B cell (primary cell): ENCODE measurements around the gene PSMD11.

Experiments used
- EZH2 ChIP-seq: IDR thresholded peaks from 2 replicates; pipeline ENCODE4 v1.6.1; 2012; ENCODE audit warnings: borderline replicate concordance, low read depth, mild to moderate bottlenecking, moderate library complexity, low read length; ENCODE audit not compliant: insufficient read depth, poor library complexity, severe bottlenecking
- TF ChIP-seq, protein P1 (sequence below): fragments of 200-600 bp; IDR thresholded peaks from one replicate; pipeline ENCODE4 v1.8.0; 2022; ENCODE audit warnings: antibody characterized with exemption, mild to moderate bottlenecking

DNA sequence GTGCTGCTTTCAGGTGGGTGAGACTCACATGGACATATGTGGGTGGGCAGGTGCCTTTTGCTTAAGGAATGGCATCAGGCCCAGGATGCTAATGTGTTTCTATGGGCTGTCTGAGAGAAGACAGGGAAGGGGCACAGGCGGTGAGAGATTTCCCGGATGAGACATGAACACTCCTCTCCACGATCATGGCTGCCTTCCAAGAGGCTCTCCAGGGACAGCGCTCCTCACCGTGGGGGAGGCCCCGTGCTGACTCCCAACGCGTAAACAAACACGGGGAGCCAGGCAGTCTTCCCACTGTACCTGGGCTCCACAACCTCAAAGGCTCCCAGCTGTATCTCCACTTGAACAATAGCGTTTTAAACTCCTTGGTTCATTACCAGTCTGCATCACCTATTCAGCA lies 85.3 kb downstream of the PSMD11 start:
- TF ChIP-seq, protein P1, sequence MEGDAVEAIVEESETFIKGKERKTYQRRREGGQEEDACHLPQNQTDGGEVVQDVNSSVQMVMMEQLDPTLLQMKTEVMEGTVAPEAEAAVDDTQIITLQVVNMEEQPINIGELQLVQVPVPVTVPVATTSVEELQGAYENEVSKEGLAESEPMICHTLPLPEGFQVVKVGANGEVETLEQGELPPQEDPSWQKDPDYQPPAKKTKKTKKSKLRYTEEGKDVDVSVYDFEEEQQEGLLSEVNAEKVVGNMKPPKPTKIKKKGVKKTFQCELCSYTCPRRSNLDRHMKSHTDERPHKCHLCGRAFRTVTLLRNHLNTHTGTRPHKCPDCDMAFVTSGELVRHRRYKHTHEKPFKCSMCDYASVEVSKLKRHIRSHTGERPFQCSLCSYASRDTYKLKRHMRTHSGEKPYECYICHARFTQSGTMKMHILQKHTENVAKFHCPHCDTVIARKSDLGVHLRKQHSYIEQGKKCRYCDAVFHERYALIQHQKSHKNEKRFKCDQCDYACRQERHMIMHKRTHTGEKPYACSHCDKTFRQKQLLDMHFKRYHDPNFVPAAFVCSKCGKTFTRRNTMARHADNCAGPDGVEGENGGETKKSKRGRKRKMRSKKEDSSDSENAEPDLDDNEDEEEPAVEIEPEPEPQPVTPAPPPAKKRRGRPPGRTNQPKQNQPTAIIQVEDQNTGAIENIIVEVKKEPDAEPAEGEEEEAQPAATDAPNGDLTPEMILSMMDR: no peak
- no peak for TF ChIP-seq EZH2
